IPS-11a (cell line): ENCODE data around the gene CRYBG2.
A peak's percentile ranks its signal among the peaks of the same experiment; 100 is the strongest.

ENCODE experiments used
- H3K4me3 ChIP-seq: one replicate; pipeline ENCODE4 v1.5.1; 2013; ENCODE audit warnings: low read depth, low read length, control low read depth

Gene CRYBG2

GRCh38 chr1:26370591-26371382 lies 16.9 kb upstream of the CRYBG2 start:
- no peak overlapping the region for H3K4me3 ChIP-seq

GRCh38 chr1:26368486-26368885 lies 14.6 kb upstream of the CRYBG2 start:
- no peak overlapping the region for H3K4me3 ChIP-seq

GRCh38 chr1:26368006-26368405 lies 14.1 kb upstream of the CRYBG2 start:
- no peak overlapping the region for H3K4me3 ChIP-seq

- no peak overlapping the region for H3K4me3 ChIP-seq
Measured at GRCh38 chr1:26367441-26367840, 13.5 kb upstream of the CRYBG2 start.

- H3K4me3 ChIP-seq = no peak overlapping the region
Measured at GRCh38 chr1:26364956-26365355, 11.0 kb upstream of the CRYBG2 start.

- no peak overlapping the region for H3K4me3 ChIP-seq
Measured at GRCh38 chr1:26363549-26364448, 9.9 kb upstream of the CRYBG2 start.

GRCh38 chr1:26362331-26362730 lies 8.4 kb upstream of the CRYBG2 start:
- no peak overlapping the region for H3K4me3 ChIP-seq

- H3K4me3 ChIP-seq = no peak overlapping the region
Measured at GRCh38 chr1:26361605-26362122, 7.7 kb upstream of the CRYBG2 start.

GRCh38 chr1:26360807-26361604 lies 7.1 kb upstream of the CRYBG2 start:
- peak overlapping the region; percentile 52 for H3K4me3 ChIP-seq

- H3K4me3 ChIP-seq = peak overlapping the region; percentile 52
Measured at GRCh38 chr1:26359981-26360806, 6.3 kb upstream of the CRYBG2 start.

- H3K4me3 ChIP-seq = no peak overlapping the region
Measured at GRCh38 chr1:26358411-26359384, 4.8 kb upstream of the CRYBG2 start.

- H3K4me3 ChIP-seq = no peak overlapping the region
Measured at GRCh38 chr1:26357121-26357602, 3.2 kb upstream of the CRYBG2 start.

- no peak overlapping the region for H3K4me3 ChIP-seq
Measured at GRCh38 chr1:26356106-26356505, 2.2 kb upstream of the CRYBG2 start.

- H3K4me3 ChIP-seq = no peak overlapping the region
Measured at GRCh38 chr1:26354972-26355371, 1.0 kb upstream of the CRYBG2 start.

GRCh38 chr1:26353210-26353859 lies 595 bp downstream of the CRYBG2 start:
- no peak overlapping the region for H3K4me3 ChIP-seq

GRCh38 chr1:26352338-26352679 lies 1.6 kb downstream of the CRYBG2 start:
- no peak overlapping the region for H3K4me3 ChIP-seq

- no peak overlapping the region for H3K4me3 ChIP-seq
Measured at GRCh38 chr1:26351590-26352337, 2.2 kb downstream of the CRYBG2 start.
